ENCODE measurements around the gene DPP10. TPM values are rescaled to one million over a fixed set of nuclear protein-coding genes. Genes with fewer than 3 reads are reported as not detected.

DPP10 gene
- total RNA-seq, 1 experiment from 2014 or later: not detected

GRCh38 chr2:114935031-114935430 lies 492.6 kb downstream of the DPP10 start:
- H3K27ac ChIP-seq (ENCODE audit: low read length): no peak overlapping the region
- CTCF ChIA-PET: no interaction called here
- TF ChIP-seq POLR2AphosphoS5 (IDR thresholded peaks at IDR 0.05; ENCODE audit: low read depth, low read length): no peak
- H3K4me3 ChIP-seq (ENCODE audit: low read depth in 2 of 2, low read length in 2 of 2): no peak overlapping the region
- DNase-seq (ENCODE audit: low read depth, low spot score) (no peak), ATAC-seq (no peak)
- intact Hi-C loops (cut with micrococcal nuclease; ENCODE audit: unreplicated experiment) (no loop called here), in situ Hi-C loops (cut with HindIII; ENCODE audit: low pct_unique_long_range_greater_than_20kb, low sequenced_read_pairs) (no loop called here)
- POLR2A ChIA-PET: no interaction called here
- no peaks in the 10 kb centered on the region for H3K4me1 ChIP-seq (ENCODE audit: control insufficient read depth, insufficient read depth, low read length)
- H3K9me3 ChIP-seq (ENCODE audit: control insufficient read depth, insufficient read depth, low read depth, low read length): no peaks in the 10 kb centered on the region
- H3K36me3 ChIP-seq (ENCODE audit: control insufficient read depth, insufficient read depth, low read length): no peaks in the 10 kb centered on the region
- BruUV-seq (replicated peaks): no TSS peak
- H3K27me3 ChIP-seq (ENCODE audit: control insufficient read depth, insufficient read depth, low read length): no peaks in the 10 kb centered on the region

- H3K27ac ChIP-seq (ENCODE audit: low read length): no peak overlapping the region
- TF ChIP-seq CTCF (IDR thresholded peaks at IDR 0.05): no peak
- ChIA-PET POLR2A (no interaction called here), CTCF (interaction anchor here (0.6 kb wide), 1 partner anchor 103 kb away, joined by 6 read pairs; no protein-coding TSS in a partner anchor)
- intact Hi-C loops (cut with micrococcal nuclease; ENCODE audit: unreplicated experiment): no loop called here
- H3K4me1 ChIP-seq (ENCODE audit: control insufficient read depth, insufficient read depth, low read length): no peaks in the 10 kb centered on the region
- H3K9me3 ChIP-seq (ENCODE audit: control insufficient read depth, insufficient read depth, low read depth, low read length): no peaks in the 10 kb centered on the region
- H3K36me3 ChIP-seq (ENCODE audit: control insufficient read depth, insufficient read depth, low read length): no peaks in the 10 kb centered on the region
- H3K4me3 ChIP-seq (ENCODE audit: low read depth in 2 of 2, low read length in 2 of 2): no peak overlapping the region
- BruUV-seq (replicated peaks): no TSS peak
- no peak for DNase-seq (ENCODE audit: low read depth, low spot score)
- ATAC-seq: no peak
- no peaks in the 10 kb centered on the region for H3K27me3 ChIP-seq (ENCODE audit: control insufficient read depth, insufficient read depth, low read length)
- in situ Hi-C loops (cut with HindIII; ENCODE audit: low pct_unique_long_range_greater_than_20kb, low sequenced_read_pairs): no loop called here
These were observed 495.0 kb downstream of the DPP10 start for GRCh38 chr2:114937366-114937930.

- Histone ChIP-seq H3K36me3 (ENCODE audit: control insufficient read depth, insufficient read depth, low read length) (no peaks in the 10 kb centered on the region), H3K27me3 (ENCODE audit: control insufficient read depth, insufficient read depth, low read length) (no peaks in the 10 kb centered on the region), H3K27ac (ENCODE audit: low read length) (no peak overlapping the region), H3K9me3 (ENCODE audit: control insufficient read depth, insufficient read depth, low read depth, low read length) (no peaks in the 10 kb centered on the region), H3K4me3 (ENCODE audit: low read depth in 2 of 2, low read length in 2 of 2) (no peak overlapping the region), H3K4me1 (ENCODE audit: control insufficient read depth, insufficient read depth, low read length) (no peaks in the 10 kb centered on the region)
- ChIA-PET POLR2A (no interaction called here), CTCF (no interaction called here)
- in situ Hi-C loops (cut with HindIII; ENCODE audit: low pct_unique_long_range_greater_than_20kb, low sequenced_read_pairs): no loop called here
- intact Hi-C loops (cut with micrococcal nuclease; ENCODE audit: unreplicated experiment): no loop called here
- DNase-seq (ENCODE audit: low read depth, low spot score) (no peak), ATAC-seq (no peak)
- TF ChIP-seq REST (IDR thresholded peaks at IDR 0.05; ENCODE audit: insufficient read depth in 1 of 2, low read depth in 2 of 2, low read length in 1 of 2): no peak
- no peak for TF ChIP-seq SIN3A (IDR thresholded peaks at IDR 0.05; ENCODE audit: borderline replicate concordance, insufficient read depth, low read depth, low read length)
- no peak for TF ChIP-seq POLR2AphosphoS5 (IDR thresholded peaks at IDR 0.05; ENCODE audit: low read depth, low read length)
- TF ChIP-seq TCF7L2 (IDR thresholded peaks at IDR 0.05; ENCODE audit: low read depth, low read length): no peak
- TF ChIP-seq CTCF (IDR thresholded peaks at IDR 0.05): no peak
- BruUV-seq (replicated peaks): no TSS peak
These were observed 498.5 kb downstream of the DPP10 start for GRCh38 chr2:114940785-114941458.
